ENCODE results near the gene SLC19A1.

The SLC19A1 gene

GRCh38 chr21:45454060-45454925 is 87.9 kb downstream of the SLC19A1 start:
- DNase-seq (ENCODE audit: low spot score), result no peak

GRCh38 chr21:45453308-45453950 is 88.8 kb downstream of the SLC19A1 start:
- no peak for DNase-seq (ENCODE audit: low spot score)

GRCh38 chr21:45452696-45453307 is 89.4 kb downstream of the SLC19A1 start:
- no peak for DNase-seq (ENCODE audit: low spot score)

GRCh38 chr21:45451771-45452182 is 90.5 kb downstream of the SLC19A1 start:
- no peak for DNase-seq (ENCODE audit: low spot score)

GRCh38 chr21:45451091-45451740 is 91.0 kb downstream of the SLC19A1 start:
- DNase-seq (ENCODE audit: low spot score), result no peak

- no peak for DNase-seq (ENCODE audit: low spot score)
Measured at GRCh38 chr21:45450423-45451090, 91.7 kb downstream of the SLC19A1 start.

- DNase-seq (ENCODE audit: low spot score), result no peak
Measured at GRCh38 chr21:45449658-45450422, 92.4 kb downstream of the SLC19A1 start.

- no peak for DNase-seq (ENCODE audit: low spot score)
Measured at GRCh38 chr21:45448810-45449657, 93.2 kb downstream of the SLC19A1 start.

- DNase-seq (ENCODE audit: low spot score), result no peak
Measured at GRCh38 chr21:45448283-45448809, 93.9 kb downstream of the SLC19A1 start.
